IMR-90 (cell line): ENCODE data around the gene LRRC3C.

Experiments used
- BHLHE40 ChIP-seq: fragments of 150-350 bp; IDR thresholded peaks from 2 replicates; pipeline ENCODE4 v1.6.1; 2016; ENCODE audit warnings: mild to moderate bottlenecking, low read depth, low read length
- CHD1 ChIP-seq: IDR thresholded peaks from 2 replicates; pipeline ENCODE4 v1.6.1; 2012; ENCODE audit warnings: low read depth, low read length, improper control_type of control experiment
- CTCF ChIP-seq: conservative IDR thresholded peaks from 2 replicates; pipeline ENCODE4 v1.5.1; 2012; ENCODE audit warnings: mild to moderate bottlenecking, low read depth, low read length, improper control_type of control experiment
- ELK1 ChIP-seq: fragments of 150-350 bp; IDR thresholded peaks from 2 replicates; pipeline ENCODE4 v1.6.1; 2016; ENCODE audit warnings: low read depth, mild to moderate bottlenecking, low read length, moderate library complexity, borderline replicate concordance
- FOS ChIP-seq: fragments of 150-350 bp; IDR thresholded peaks from 2 replicates; pipeline ENCODE4 v1.6.1; 2016; ENCODE audit warnings: low read depth, low read length
- MAFK ChIP-seq: IDR thresholded peaks from 2 replicates; pipeline ENCODE4 v1.6.1; 2012; ENCODE audit warnings: low read depth, low read length, improper control_type of control experiment
- POLR2A ChIP-seq: IDR thresholded peaks from 2 replicates; pipeline ENCODE4 v1.6.1; 2012; ENCODE audit warnings: mild to moderate bottlenecking, low read depth, low read length
- RAD21 ChIP-seq: IDR thresholded peaks from 2 replicates; pipeline ENCODE4 v1.6.1; 2012; ENCODE audit warnings: low read length, improper control_type of control experiment
- RFX5 ChIP-seq: IDR thresholded peaks from 2 replicates; pipeline ENCODE4 v1.8.0; 2012; ENCODE audit warnings: low read depth, mild to moderate bottlenecking, low read length, moderate library complexity
- SMC3 ChIP-seq: fragments of 150-350 bp; IDR thresholded peaks from 2 replicates; pipeline ENCODE4 v1.6.1; 2016; ENCODE audit warnings: low read depth, mild to moderate bottlenecking, antibody characterized with exemption, low read length, moderate library complexity
- USF2 ChIP-seq: fragments of 150-350 bp; IDR thresholded peaks from 2 replicates; pipeline ENCODE4 v1.6.1; 2017; ENCODE audit warnings: mild to moderate bottlenecking, antibody characterized with exemption, low read length, low read depth

- no peak for TF ChIP-seq CTCF
- no peak for TF ChIP-seq POLR2A
- no peak for TF ChIP-seq RFX5
- no peak for TF ChIP-seq SMC3
- no peak for TF ChIP-seq MAFK
- no peak for TF ChIP-seq USF2
- TF ChIP-seq CHD1: no peak
- no peak for TF ChIP-seq ELK1
- no peak for TF ChIP-seq RAD21
- no peak for TF ChIP-seq BHLHE40
- TF ChIP-seq FOS: no peak
Observed at GRCh38 chr17:39924691-39925055, 2.9 kb upstream of the LRRC3C start.
